Erythroblast (primary cell): ENCODE results near the gene AANAT.

Experiments
- GATA1 ChIP-seq: IDR thresholded peaks from 2 replicates; pipeline ENCODE4 v1.6.1; 2011; ENCODE audit warnings: low read depth, mild to moderate bottlenecking, control low read depth, low read length, moderate library complexity
- POLR2A ChIP-seq: IDR thresholded peaks from 2 replicates; pipeline ENCODE4 v1.6.1; 2011; ENCODE audit warnings: mild to moderate bottlenecking, low read length

DNA sequence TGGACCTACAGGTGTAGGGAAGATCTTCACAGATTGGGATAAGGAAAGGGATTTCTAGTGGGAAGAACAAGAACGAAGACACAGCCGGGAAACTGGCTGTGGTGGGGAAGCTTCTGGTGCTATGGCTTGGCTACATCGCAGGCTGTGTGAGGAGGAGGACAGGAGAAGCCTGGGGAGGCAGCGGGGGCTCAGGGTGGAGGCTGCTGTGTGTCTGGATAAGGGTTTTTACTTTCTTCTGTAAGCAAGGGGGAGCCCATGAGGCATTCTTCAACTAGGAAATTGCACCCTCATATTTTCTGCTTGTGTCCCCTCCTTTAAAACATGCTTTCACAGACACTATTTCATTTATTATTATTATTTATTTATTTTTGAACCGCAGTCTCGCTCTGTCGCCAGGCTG, 36.7 kb downstream of the AANAT start:
- TF ChIP-seq POLR2A (no peak), GATA1 (no peak)
